ENCODE data around the gene OFD1.

GRCh38 chrX:13808865-13809264, 74.3 kb downstream of the OFD1 start:
- TF ChIP-seq CTCF (IDR thresholded peaks at IDR 0.05; ENCODE audit: poor library complexity): no peak
- TF ChIP-seq EZH2phosphoT487 (IDR thresholded peaks at IDR 0.05; ENCODE audit: low read depth, severe bottlenecking, unreplicated experiment): no peak

Data from hepatocyte (in vitro differentiated cells).